ENCODE data around the gene KLHL28.
"Not testable (repeated sequence)": the region's sequence is repeated elsewhere in the genome, so short reads cannot be mapped to it uniquely, and the experiment has no call there.

Gene KLHL28

GRCh38 chr14:44895716-44896115 is 66.0 kb downstream of the KLHL28 start:
- DNase-seq = no peak

- no peak for DNase-seq
Observed at GRCh38 chr14:44893535-44893934, 68.2 kb downstream of the KLHL28 start.

- not testable (repeated sequence) for DNase-seq
Observed at GRCh38 chr14:44891726-44892372, 69.9 kb downstream of the KLHL28 start.

GRCh38 chr14:44889595-44890471 is 71.9 kb downstream of the KLHL28 start:
- DNase-seq = no peak

- no peak for DNase-seq
Observed at GRCh38 chr14:44887596-44887955, 74.2 kb downstream of the KLHL28 start.

GRCh38 chr14:44886860-44887595 is 74.7 kb downstream of the KLHL28 start:
- no peak for DNase-seq

GRCh38 chr14:44880791-44881190 is 81.0 kb downstream of the KLHL28 start:
- DNase-seq = no peak

Data from NCI-H1694 treated with DMSO at 0.1 percent for 48 hours (cell line).